ENCODE results near the gene MOAP1.

The MOAP1 gene

GRCh38 chr14:93199031-93199430, 14.3 kb upstream of the MOAP1 start:
- Histone ChIP-seq H3K36me3 (ENCODE audit: control insufficient read depth in 2 of 2, insufficient read depth in 1 of 2, low read length in 2 of 2) (peaks cover 0 to 3% of the 10 kb centered on the region in 2 experiments; a peak in 2 of 3 replicates), H3K9me3 (ENCODE audit: control insufficient read depth, insufficient read depth, low read depth, low read length) (no peaks in the 10 kb centered on the region), H3K4me3 (ENCODE audit: low read depth, low read length) (no peak overlapping the region), H3K27ac (ENCODE audit: extremely low read depth, low read depth, low read length) (no peak overlapping the region), H3K4me1 (ENCODE audit: control insufficient read depth, insufficient read depth, low read length) (no peaks in the 10 kb centered on the region)
- ChIA-PET POLR2A (interaction anchor here (0.9 kb wide), 1 partner anchor 15 kb away, joined by 3 read pairs; the partner anchor contains the start of gene MOAP1), CTCF (no interaction called here)
- TF ChIP-seq KLF1 (tag by site-specific recombination; IDR thresholded peaks at IDR 0.05) (no peak), PRDM2 (tag by site-specific recombination; IDR thresholded peaks at IDR 0.05; ENCODE audit: borderline replicate concordance) (no peak)
- TF ChIP-seq, protein P1, sequence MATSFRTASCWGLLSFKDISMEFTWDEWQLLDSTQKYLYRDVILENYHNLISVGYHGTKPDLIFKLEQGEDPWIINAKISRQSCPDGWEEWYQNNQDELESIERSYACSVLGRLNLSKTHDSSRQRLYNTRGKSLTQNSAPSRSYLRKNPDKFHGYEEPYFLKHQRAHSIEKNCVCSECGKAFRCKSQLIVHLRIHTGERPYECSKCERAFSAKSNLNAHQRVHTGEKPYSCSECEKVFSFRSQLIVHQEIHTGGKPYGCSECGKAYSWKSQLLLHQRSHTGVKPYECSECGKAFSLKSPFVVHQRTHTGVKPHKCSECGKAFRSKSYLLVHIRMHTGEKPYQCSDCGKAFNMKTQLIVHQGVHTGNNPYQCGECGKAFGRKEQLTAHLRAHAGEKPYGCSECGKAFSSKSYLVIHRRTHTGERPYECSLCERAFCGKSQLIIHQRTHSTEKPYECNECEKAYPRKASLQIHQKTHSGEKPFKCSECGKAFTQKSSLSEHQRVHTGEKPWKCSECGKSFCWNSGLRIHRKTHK (tag by site-specific recombination; IDR thresholded peaks at IDR 0.05), result no peak
- TF ChIP-seq, protein P2, sequence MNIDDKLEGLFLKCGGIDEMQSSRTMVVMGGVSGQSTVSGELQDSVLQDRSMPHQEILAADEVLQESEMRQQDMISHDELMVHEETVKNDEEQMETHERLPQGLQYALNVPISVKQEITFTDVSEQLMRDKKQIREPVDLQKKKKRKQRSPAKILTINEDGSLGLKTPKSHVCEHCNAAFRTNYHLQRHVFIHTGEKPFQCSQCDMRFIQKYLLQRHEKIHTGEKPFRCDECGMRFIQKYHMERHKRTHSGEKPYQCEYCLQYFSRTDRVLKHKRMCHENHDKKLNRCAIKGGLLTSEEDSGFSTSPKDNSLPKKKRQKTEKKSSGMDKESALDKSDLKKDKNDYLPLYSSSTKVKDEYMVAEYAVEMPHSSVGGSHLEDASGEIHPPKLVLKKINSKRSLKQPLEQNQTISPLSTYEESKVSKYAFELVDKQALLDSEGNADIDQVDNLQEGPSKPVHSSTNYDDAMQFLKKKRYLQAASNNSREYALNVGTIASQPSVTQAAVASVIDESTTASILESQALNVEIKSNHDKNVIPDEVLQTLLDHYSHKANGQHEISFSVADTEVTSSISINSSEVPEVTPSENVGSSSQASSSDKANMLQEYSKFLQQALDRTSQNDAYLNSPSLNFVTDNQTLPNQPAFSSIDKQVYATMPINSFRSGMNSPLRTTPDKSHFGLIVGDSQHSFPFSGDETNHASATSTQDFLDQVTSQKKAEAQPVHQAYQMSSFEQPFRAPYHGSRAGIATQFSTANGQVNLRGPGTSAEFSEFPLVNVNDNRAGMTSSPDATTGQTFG (tag by site-specific recombination; IDR thresholded peaks at IDR 0.05; ENCODE audit: borderline replicate concordance), result no peak

- TF ChIP-seq ZNF121 (tag by site-specific recombination; IDR thresholded peaks at IDR 0.05), result peak; percentile 55; the same call in 1 of the 2 replicates
- TF ChIP-seq ZBTB11 (tag by site-specific recombination; conservative IDR thresholded peaks at IDR 0.05; ENCODE audit: low read depth), result no peak
- Histone ChIP-seq H3K4me3 (ENCODE audit: low read depth, low read length) (no peak overlapping the region), H3K4me1 (ENCODE audit: control insufficient read depth, insufficient read depth, low read length) (no peaks in the 10 kb centered on the region), H3K36me3 (ENCODE audit: control insufficient read depth in 2 of 2, insufficient read depth in 1 of 2, low read length in 2 of 2) (peaks cover 0 to under 1% of the 10 kb centered on the region in 2 experiments; a peak in 1 of 3 replicates), H3K9me3 (ENCODE audit: control insufficient read depth, insufficient read depth, low read depth, low read length) (no peaks in the 10 kb centered on the region), H3K27ac (ENCODE audit: extremely low read depth, low read depth, low read length) (no peak overlapping the region)
- CTCF ChIA-PET, result interaction anchor here (0.6 to 0.9 kb wide), 2 partner anchors 11 to 606 kb away, joined by 3 to 4 read pairs; partner anchors contain the start of genes GON7 and UBR7
- POLR2A ChIA-PET, result interaction anchor here (1.9 kb wide), 1 partner anchor 11 kb away, joined by 6 read pairs; the partner anchor contains the start of genes LYSET and MOAP1
These were observed 10.8 kb upstream of the MOAP1 start for GRCh38 chr14:93195316-93195999.
